G401.6 (cell line): ENCODE measurements around the gene PTPRT.

Experiments used
- FAIRE-seq: peaks from 2 replicates; lab custom pipeline; 2012; peaks lifted over from hg19 to GRCh38; lab: Jason Lieb, UNC

The PTPRT gene

DNA sequence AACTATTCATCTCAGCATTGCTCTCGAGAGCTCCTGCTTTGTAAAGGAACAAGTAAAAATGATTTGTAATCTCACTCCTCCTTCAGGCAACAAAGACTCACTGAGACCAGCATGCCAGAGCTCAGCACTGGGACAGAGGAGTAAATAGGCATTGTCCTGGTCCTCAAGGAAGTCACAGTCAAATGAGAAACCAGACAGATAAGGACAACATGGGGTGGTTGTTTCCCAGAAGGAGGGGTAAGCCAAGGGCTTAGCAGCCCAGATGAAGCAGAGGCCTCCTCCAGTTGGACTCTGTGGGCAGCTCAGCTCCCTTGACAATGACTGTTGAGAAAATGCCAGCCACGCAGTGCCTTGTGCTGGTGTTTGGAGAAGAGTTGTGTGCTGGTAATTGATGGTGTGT is 1145.8 kb downstream of the PTPRT start:
- FAIRE-seq = no peak

DNA sequence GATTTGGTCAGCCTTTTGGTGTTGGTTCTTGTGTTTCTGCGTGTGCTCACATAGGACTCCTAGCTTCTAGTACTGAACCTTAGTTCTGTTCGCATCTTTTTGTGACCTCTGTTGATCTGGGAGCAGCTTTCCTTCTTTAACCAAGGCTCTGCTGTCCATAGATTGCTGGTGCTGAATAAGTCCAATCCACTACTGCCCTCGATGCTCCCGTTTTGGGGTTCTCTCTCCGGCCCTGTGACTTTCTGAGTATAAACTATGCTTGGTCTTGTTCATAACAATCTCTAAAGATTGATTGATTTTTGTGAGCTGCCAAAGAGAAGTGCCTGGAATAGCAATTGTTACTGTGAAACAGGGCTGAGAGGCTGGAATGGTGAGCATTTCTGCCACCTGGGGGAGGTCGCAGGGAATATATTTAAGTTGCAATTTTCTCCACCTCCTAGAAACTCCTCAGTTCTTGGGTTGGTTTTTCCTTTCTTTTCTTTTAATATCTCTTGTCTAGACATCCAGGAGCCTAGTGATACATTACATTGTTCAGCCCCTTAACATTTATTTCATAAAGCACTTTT is 1148.6 kb downstream of the PTPRT start:
- no peak for FAIRE-seq

DNA sequence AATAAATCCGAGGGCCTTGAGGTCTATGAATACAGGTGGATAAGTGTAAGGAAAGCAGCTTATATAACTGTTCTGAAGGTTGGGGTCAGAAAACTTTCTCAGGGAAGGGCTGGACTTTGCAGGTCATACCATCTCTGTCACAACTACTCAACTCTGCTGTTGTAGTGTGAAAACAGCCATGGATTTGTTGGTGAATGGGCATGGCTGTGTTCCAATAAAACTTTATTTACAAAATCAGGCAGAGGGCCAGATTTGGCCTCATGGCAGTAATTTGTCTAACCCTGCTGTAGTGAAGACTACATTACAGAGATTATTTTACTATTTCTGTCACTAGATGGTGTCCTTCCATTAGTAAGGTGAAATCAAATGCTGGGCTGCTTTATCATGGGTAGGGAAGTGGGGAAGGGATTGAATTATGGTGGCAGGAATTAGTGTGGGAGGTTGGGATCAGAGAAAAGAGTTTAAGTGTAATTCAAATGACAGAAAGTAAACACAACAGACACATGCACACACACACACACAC is 1161.9 kb downstream of the PTPRT start:
- FAIRE-seq = no peak

DNA sequence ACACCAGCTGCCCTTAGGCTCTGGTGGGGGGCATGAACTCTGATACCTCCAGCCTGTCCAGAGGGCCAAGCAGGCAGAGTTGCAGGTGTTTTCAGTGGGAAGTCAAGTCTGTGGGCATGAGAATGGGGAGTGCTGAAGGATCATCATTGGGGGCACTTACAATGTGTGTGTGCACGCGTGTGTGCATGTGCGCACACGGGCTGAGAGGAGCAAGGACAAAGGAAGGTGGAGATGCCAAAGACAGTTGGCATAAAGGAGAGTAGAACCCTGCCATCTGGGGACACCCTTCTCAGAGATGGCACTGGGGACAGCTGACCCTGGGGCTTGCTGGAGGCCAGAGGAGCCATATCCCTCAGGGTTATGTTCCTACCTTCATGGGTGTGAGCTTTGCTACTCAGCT is 1163.1 kb downstream of the PTPRT start:
- no peak for FAIRE-seq

DNA sequence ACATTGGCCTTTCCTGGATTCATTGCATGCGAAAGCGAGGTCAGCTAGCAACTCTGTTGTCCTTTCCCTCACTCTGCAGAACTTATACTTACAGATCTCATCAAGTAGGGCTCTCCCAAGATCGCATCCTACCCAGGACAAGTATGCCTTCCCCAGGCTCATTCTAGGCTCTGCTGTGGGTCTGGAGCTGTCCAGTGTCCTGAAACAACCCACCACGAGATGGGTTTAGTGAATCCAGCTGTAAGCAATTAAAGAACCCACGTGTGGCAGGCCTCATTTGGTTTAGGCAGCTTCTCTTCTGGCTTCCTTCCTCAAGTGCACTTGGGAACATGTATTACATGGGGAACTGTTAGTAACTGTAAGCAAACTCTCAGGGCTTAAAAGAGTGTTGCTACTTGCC is 1165.1 kb downstream of the PTPRT start:
- no peak for FAIRE-seq
